ENCODE measurements around the gene KRIT1. TPM values are rescaled to one million over a fixed set of nuclear protein-coding genes. Genes with fewer than 3 reads are reported as not detected.

The KRIT1 gene
- total RNA-seq, 2 donors from 2014 or later: 58.4 to 150 TPM

DNA sequence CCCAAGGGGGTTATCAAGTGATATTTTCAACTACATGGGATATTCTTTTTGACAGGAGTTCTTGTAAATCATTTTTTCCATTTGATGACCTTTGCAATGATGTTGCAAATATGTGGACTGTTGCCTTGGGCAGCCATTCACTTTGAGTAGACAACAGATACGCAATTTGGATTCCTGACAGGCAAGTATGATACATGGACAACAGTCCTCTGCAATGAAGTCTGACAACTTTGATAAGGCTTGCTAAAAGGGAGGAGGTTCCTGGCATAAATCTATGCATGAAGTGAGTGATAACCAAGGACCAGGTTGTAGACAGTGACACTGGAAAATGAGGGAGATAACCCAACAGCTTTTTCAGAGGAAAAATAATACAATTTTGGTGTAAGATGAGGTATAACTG is 84.4 kb downstream of the KRIT1 start:
- H3K27me3 ChIP-seq: no peaks in the 10 kb centered on the region
- WGBS, 2 donors: 48 to 58% methylated on average over 1 of the region's 1 CpG
- H3K9me3 ChIP-seq: no peaks in the 10 kb centered on the region
- no peak for DNase-seq
- H3K4me1 ChIP-seq: no peaks in the 10 kb centered on the region
- H3K27ac ChIP-seq: no peak overlapping the region
- H3K4me3 ChIP-seq: no peak overlapping the region
- intact Hi-C loops (cut with DNase I): no loop called here
- no peak for TF ChIP-seq POLR2A (IDR thresholded peaks at IDR 0.05)
- TF ChIP-seq CTCF (IDR thresholded peaks at IDR 0.05): no peak
- no peak for ATAC-seq
- no peaks in the 10 kb centered on the region for H3K36me3 ChIP-seq (replicated peaks in 1 of 2; ENCODE audit: insufficient read depth in 1 of 2, low read depth in 2 of 2)

GRCh38 chr7:92158660-92159575 is 86.8 kb downstream of the KRIT1 start:
- Histone ChIP-seq H3K9me3 (no peaks in the 10 kb centered on the region), H3K4me3 (no peak overlapping the region), H3K27ac (no peak overlapping the region), H3K36me3 (replicated peaks in 1 of 2; ENCODE audit: insufficient read depth in 1 of 2, low read depth in 2 of 2) (no peaks in the 10 kb centered on the region), H3K27me3 (no peaks in the 10 kb centered on the region), H3K4me1 (no peaks in the 10 kb centered on the region)
- intact Hi-C loops (cut with DNase I): no loop called here
- WGBS, 2 donors: 87 to 89% methylated on average over 3 of the region's 3 CpGs
- DNase-seq: no peak
- no peak for ATAC-seq
- no peak for TF ChIP-seq POLR2A (IDR thresholded peaks at IDR 0.05)
- TF ChIP-seq CTCF (IDR thresholded peaks at IDR 0.05): no peak

- DNase-seq: no peak
- TF ChIP-seq CTCF (IDR thresholded peaks at IDR 0.05): no peak
These were observed 88.7 kb downstream of the KRIT1 start for GRCh38 chr7:92156990-92157389.

DNA sequence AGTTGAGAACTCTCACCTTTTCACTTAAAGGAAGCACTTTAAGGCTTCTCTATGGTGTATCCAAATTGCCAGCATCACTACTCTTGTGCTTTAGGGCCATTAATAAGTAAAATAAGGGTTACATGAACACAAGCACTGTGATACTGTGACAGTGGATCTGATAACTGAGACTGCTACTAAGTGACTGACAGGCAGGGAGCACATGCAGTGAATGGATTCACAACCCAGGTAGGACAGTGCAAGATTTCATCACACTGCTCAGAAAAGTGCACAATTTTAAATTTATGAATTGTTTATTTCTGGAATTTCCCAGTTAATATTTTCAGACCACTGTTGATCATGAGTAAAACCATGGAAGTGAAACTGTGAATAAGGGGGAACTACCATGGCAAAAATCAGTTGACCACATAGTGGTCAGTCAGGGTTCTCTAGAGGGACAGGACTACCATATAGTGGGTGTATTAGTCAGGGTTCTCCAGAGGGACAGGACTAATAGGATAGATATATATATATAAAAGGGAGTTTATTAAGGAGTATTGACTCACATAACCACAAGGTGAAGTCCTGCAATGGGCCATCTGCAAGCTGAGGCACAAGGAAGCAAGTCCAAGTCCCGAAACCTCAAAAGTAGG is 90.5 kb downstream of the KRIT1 start:
- Histone ChIP-seq H3K4me3 (no peak overlapping the region), H3K27ac (no peak overlapping the region), H3K4me1 (no peaks in the 10 kb centered on the region), H3K36me3 (replicated peaks in 1 of 2; ENCODE audit: insufficient read depth in 1 of 2, low read depth in 2 of 2) (no peaks in the 10 kb centered on the region), H3K9me3 (no peaks in the 10 kb centered on the region), H3K27me3 (no peaks in the 10 kb centered on the region)
- no peak for TF ChIP-seq CTCF (IDR thresholded peaks at IDR 0.05)
- no peak for TF ChIP-seq POLR2A (IDR thresholded peaks at IDR 0.05)
- ATAC-seq (no peak), DNase-seq (no peak)
- 94 to 100% methylated on average over 1 of the region's 1 CpG for WGBS, 2 donors
- intact Hi-C loops (cut with DNase I): no loop called here

More at GRCh38 chr7:92156990-92157389, 88.7 kb downstream of the KRIT1 start:
- intact Hi-C loops (cut with DNase I): no loop called here
- no peaks in the 10 kb centered on the region for H3K27me3 ChIP-seq
- no peak overlapping the region for H3K27ac ChIP-seq
- no peak for ATAC-seq
- no peaks in the 10 kb centered on the region for H3K9me3 ChIP-seq
- no peaks in the 10 kb centered on the region for H3K4me1 ChIP-seq
- H3K36me3 ChIP-seq (replicated peaks in 1 of 2; ENCODE audit: insufficient read depth in 1 of 2, low read depth in 2 of 2): no peaks in the 10 kb centered on the region
- H3K4me3 ChIP-seq: no peak overlapping the region
